ENCODE data around the gene C11orf68.

The C11orf68 gene

DNA sequence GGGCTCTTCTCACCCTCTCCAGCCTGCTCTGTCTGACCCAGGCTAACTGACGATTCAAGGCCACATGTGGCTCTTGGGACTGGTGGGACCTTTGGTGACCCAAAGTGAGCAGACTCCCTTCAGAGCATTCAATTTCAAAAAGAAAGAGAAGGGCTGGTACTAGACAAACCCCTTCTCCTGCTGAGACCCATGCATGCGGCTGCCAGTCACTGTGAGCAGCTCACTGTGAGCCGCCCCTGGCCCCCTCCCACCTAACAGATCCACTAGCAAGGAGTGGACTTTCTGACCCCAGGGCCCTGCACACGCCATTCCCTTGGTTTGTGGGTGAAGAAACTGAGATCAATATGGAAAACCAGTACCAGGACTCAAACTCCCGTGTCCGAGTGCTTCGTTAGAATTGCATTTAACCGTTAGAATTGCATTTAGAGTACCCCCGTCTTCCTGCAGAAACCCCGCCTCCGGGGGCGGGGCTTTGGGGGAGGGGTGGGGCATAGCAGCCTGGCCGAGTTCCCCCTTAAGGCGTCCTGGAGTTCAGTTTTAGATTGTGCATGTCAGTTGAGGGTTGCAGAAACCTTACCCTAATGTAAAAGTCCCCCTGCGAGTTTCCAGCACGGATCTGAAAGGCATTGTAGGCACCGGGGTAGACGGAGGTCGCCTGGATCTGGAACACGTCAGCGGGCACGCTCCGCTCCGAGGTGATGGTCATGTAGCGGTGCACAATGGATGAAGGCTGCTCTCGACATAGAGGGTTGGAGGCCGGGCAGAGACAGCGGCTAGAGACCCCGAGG, 51.4 kb downstream of the C11orf68 start:
- H3K18ac ChIP-seq (ENCODE audit: low read length), result no peak overlapping the region
- peak overlapping the region; percentile 0 for H3K4me3 ChIP-seq (ENCODE audit: low read length)
- no peaks in the 10 kb centered on the region for H3K27me3 ChIP-seq (ENCODE audit: insufficient read depth, low read length, poor library complexity)
- H2BK5ac ChIP-seq (ENCODE audit: low read length), result no peak overlapping the region
- H4K5ac ChIP-seq (ENCODE audit: low read length), result no peak overlapping the region
- peak overlapping the region; percentile 10 for H3K9ac ChIP-seq (ENCODE audit: low read length)
- H3K79me2 ChIP-seq (ENCODE audit: control insufficient read depth, insufficient read depth, low read length), result no peaks in the 10 kb centered on the region
- no peak overlapping the region for H2AK5ac ChIP-seq (ENCODE audit: low read length)
- peak overlapping the region; percentile 14 for H3K27ac ChIP-seq (ENCODE audit: low read depth, low read length)
- H2BK120ac ChIP-seq (ENCODE audit: low read depth, low read length), result no peak overlapping the region
- no peaks in the 10 kb centered on the region for H3K4me1 ChIP-seq (ENCODE audit: control insufficient read depth, low read depth, low read length)
- peak overlapping the region; percentile 15 for H3K56ac ChIP-seq (ENCODE audit: low read length)
- no peak overlapping the region for H3K23ac ChIP-seq (ENCODE audit: low read length)
- H3K36me3 ChIP-seq (ENCODE audit: control insufficient read depth, insufficient read depth, low read length), result peaks cover 10% of the 10 kb centered on the region
- H3K4me2 ChIP-seq (ENCODE audit: low read length), result peak overlapping the region; percentile 67
- H3K4ac ChIP-seq (ENCODE audit: low read depth, low read length), result no peak overlapping the region
- H2BK15ac ChIP-seq (replicated peaks; ENCODE audit: low read depth), result no peak overlapping the region
- H4K8ac ChIP-seq (ENCODE audit: low read depth, low read length), result no peak overlapping the region
- peak; percentile 62 for DNase-seq
- peaks cover 4% of the 10 kb centered on the region for H3K79me1 ChIP-seq (ENCODE audit: low read length)
- WGBS (ENCODE audit: extremely low coverage, insufficient coverage, low lambda C conversion rate), result no CpG with 5 or more reads among the region's 29 CpGs

Measured in mesendoderm (in vitro differentiated cells).